Testis (tissue), 3 donors: ENCODE data around the gene CNDP1. TPM values are rescaled to one million over a fixed set of nuclear protein-coding genes. Genes with fewer than 3 reads are reported as not detected.

Source experiments
- DNase-seq: peaks from one replicate; pipeline ENCODE4 v3.0.0-alpha.2; 2019
- H3K27ac ChIP-seq, 2 donors: fragments of 200-600 bp; sonication (generic); one replicate each; pipeline ENCODE4 v1.5.1; 2019
- H3K27me3 ChIP-seq: fragments of 200-600 bp; sonication (generic); one replicate; pipeline ENCODE4 v1.5.1; 2019
- H3K36me3 ChIP-seq: fragments of 200-600 bp; sonication (generic); one replicate; pipeline ENCODE4 v1.5.1; 2017; ENCODE audit warnings: low read depth; ENCODE audit errors: missing control alignments
- H3K4me1 ChIP-seq: fragments of 200-600 bp; sonication (generic); one replicate; pipeline ENCODE4 v1.5.1; 2019
- H3K4me3 ChIP-seq, 2 donors: fragments of 200-600 bp; sonication (generic); one replicate each; pipeline ENCODE4 v1.5.1; 2017 to 2019
- H3K9me3 ChIP-seq: fragments of 200-600 bp; sonication (generic); one replicate; pipeline ENCODE4 v1.5.1; 2017
- CTCF ChIP-seq, 3 experiments: fragments of 450-650 bp in 2 of 3; fragments of 200-600 bp in 1 of 3; sonication (generic) in 1 of 3; IDR thresholded peaks; one replicate each; pipeline ENCODE4 v1.5.1; 2016 to 2019; ENCODE audit warnings: antibody characterized with exemption in 3 of 3, mild to moderate bottlenecking in 2 of 3, moderate library complexity in 1 of 3
- POLR2A ChIP-seq: fragments of 450-650 bp; IDR thresholded peaks from one replicate; pipeline ENCODE4 v1.6.1; 2017; ENCODE audit warnings: antibody characterized with exemption, mild to moderate bottlenecking, moderate library complexity
- WGBS, 2 donors: methylation state at CpG; one replicate each; pipeline ENCODE4 v1.1.5; 2018; 5-methylcytosine and 5-hydroxymethylcytosine counted together
- intact Hi-C: fragments of 100-400 bp; cut with DNase I; formaldehyde crosslinking; loops from one replicate; pipeline ENCODE4 v1.15.1; 2023; ENCODE audit warnings: low total_unique reads
- polyA plus RNA-seq: library from polyadenylated mRNA; stranded (reverse); fragments of 350-450 nt; fragmentation: Illumina TruSeq; extraction: RNeasy Lipid Tissue Mini Kit (QIAGEN cat#74804); gene quantifications from one replicate; pipeline ENCODE4 v1.2.3, GENCODE V29; 2014; ENCODE audit warnings: low read depth, low replicate concordance; ENCODE audit not compliant: insufficient read depth
- total RNA-seq, 2 donors: library from RNA; depleted of rRNA; stranded (reverse); fragments of >200 nt; gene quantifications; one replicate each; pipeline ENCODE4 v1.2.3, GENCODE V29; 2016

The CNDP1 gene
- total and polyA plus RNA-seq, 3 donors from 2014 or later, result 0.31 to 1.3 (median 0.40) TPM

- H3K4me1 ChIP-seq, result peaks cover 10% of the 10 kb centered on the region
- WGBS, 2 donors, result 85 to 91% methylated on average over 4 of the region's 4 CpGs
Measured at GRCh38 chr18:74503137-74503536, 31.2 kb upstream of the CNDP1 start.

GRCh38 chr18:74505776-74506175, 28.5 kb upstream of the CNDP1 start:
- Histone ChIP-seq H3K9me3 (no peaks in the 10 kb centered on the region), H3K27ac (no peak overlapping the region), H3K36me3 (no peaks in the 10 kb centered on the region), H3K4me1 (peaks cover 14% of the 10 kb centered on the region), H3K4me3 (no peak overlapping the region), H3K27me3 (no peaks in the 10 kb centered on the region)
- TF ChIP-seq CTCF (IDR thresholded peaks at IDR 0.05) (no peak), POLR2A (no peak)
- DNase-seq, result no peak
- intact Hi-C loops, result no loop called here
- 80 to 83% methylated on average over 16 of the region's 16 CpGs for WGBS, 2 donors

More at GRCh38 chr18:74503137-74503536, 31.2 kb upstream of the CNDP1 start:
- no peaks in the 10 kb centered on the region for H3K36me3 ChIP-seq
- H3K27me3 ChIP-seq, result no peaks in the 10 kb centered on the region
- intact Hi-C loops, result no loop called here
- no peak overlapping the region for H3K4me3 ChIP-seq
- H3K27ac ChIP-seq, result no peak overlapping the region
- no peak for DNase-seq
- no peak for TF ChIP-seq POLR2A
- TF ChIP-seq CTCF (IDR thresholded peaks at IDR 0.05), result no peak
- H3K9me3 ChIP-seq, result no peaks in the 10 kb centered on the region

- H3K36me3 ChIP-seq, result no peaks in the 10 kb centered on the region
- peaks cover 14% of the 10 kb centered on the region for H3K4me1 ChIP-seq
- TF ChIP-seq CTCF (IDR thresholded peaks at IDR 0.05) (no peak), POLR2A (no peak)
- H3K9me3 ChIP-seq, result no peaks in the 10 kb centered on the region
- no peaks in the 10 kb centered on the region for H3K27me3 ChIP-seq
- intact Hi-C loops, result no loop called here
- no peak overlapping the region for H3K27ac ChIP-seq
- 53 to 61% methylated on average over 11 of the region's 11 CpGs for whole genome bisulfite sequencing, 2 donors
- no peak for DNase-seq
- H3K4me3 ChIP-seq, result no peak overlapping the region
Measured at GRCh38 chr18:74506448-74507084, 27.7 kb upstream of the CNDP1 start.

- 78 to 84% methylated on average over 23 of the region's 23 CpGs for WGBS, 2 donors
- Histone ChIP-seq H3K4me1 (peaks cover 15% of the 10 kb centered on the region), H3K27me3 (no peaks in the 10 kb centered on the region), H3K4me3 (no peak overlapping the region), H3K36me3 (no peaks in the 10 kb centered on the region), H3K27ac (no peak overlapping the region), H3K9me3 (no peaks in the 10 kb centered on the region)
- no peak for DNase-seq
- intact Hi-C loops, result no loop called here
- TF ChIP-seq CTCF (IDR thresholded peaks at IDR 0.05), result no peak
- no peak for TF ChIP-seq POLR2A
Measured at GRCh38 chr18:74507097-74507881, 27.0 kb upstream of the CNDP1 start.
